ENCODE measurements around the gene CAMK1D.

DNA sequence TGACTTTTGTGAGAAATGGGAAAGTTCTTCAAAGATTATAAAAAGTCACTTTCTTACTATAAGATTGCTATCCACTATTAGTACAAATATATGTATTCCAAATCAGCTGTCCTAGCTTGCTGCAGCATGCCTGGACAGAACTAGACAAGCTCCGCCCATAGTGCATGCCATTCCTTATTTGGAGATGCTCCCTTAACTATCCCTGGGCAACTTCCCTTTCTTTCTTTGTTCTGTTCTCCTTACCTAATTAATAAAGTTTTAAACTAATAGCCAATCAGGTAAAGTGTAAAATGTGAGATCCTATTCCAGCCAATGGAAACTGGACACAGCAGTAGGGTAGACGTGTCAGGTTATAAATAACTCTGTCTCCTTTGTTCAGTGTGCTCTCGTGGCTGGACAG lies 281.9 kb downstream of the CAMK1D start:
- TF ChIP-seq, protein P1, sequence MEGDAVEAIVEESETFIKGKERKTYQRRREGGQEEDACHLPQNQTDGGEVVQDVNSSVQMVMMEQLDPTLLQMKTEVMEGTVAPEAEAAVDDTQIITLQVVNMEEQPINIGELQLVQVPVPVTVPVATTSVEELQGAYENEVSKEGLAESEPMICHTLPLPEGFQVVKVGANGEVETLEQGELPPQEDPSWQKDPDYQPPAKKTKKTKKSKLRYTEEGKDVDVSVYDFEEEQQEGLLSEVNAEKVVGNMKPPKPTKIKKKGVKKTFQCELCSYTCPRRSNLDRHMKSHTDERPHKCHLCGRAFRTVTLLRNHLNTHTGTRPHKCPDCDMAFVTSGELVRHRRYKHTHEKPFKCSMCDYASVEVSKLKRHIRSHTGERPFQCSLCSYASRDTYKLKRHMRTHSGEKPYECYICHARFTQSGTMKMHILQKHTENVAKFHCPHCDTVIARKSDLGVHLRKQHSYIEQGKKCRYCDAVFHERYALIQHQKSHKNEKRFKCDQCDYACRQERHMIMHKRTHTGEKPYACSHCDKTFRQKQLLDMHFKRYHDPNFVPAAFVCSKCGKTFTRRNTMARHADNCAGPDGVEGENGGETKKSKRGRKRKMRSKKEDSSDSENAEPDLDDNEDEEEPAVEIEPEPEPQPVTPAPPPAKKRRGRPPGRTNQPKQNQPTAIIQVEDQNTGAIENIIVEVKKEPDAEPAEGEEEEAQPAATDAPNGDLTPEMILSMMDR (IDR thresholded peaks at IDR 0.05) = no peak
- no peak for TF ChIP-seq POLR2A (IDR thresholded peaks at IDR 0.05)

Measured in right lobe of liver (tissue), 4 donors.